ENCODE measurements around the gene TIAM1. TPM values are rescaled to one million over a fixed set of nuclear protein-coding genes. Genes with fewer than 3 reads are reported as not detected.

Gene TIAM1
- total RNA-seq, 1 donor from 2014 or later, result 16.7 TPM

DNA sequence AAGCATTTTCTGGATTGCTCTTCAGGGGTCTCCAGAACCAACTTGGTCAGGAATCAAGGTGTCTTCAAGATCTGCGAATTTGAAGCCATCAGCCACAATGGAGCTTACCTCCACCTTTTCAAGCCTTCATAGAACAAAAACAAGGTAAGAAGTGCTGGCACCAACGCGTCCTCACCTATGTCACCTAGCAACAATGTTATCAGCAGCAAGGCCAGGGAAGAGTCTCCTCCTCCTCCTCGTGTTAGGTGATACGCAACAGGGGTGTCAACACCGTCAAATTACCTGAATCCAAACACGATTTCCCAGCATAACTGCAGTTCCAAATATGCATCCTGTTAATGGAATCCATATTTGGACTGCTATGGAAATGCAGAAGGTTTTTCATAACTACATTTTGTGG, 4.1 kb upstream of the TIAM1 start:
- no peak for DNase-seq (ENCODE audit: extremely low spot score, unreplicated experiment)
- Mint-ChIP-seq H3K4me3 (ENCODE audit: unreplicated experiment) (no peak overlapping the region), H3K9me3 (ENCODE audit: unreplicated experiment) (no peaks in the 10 kb centered on the region), H3K27ac (ENCODE audit: unreplicated experiment) (no peak overlapping the region), H3K4me1 (ENCODE audit: unreplicated experiment) (peaks cover 28% of the 10 kb centered on the region), H3K27me3 (ENCODE audit: unreplicated experiment) (no peaks in the 10 kb centered on the region), H3K36me3 (ENCODE audit: unreplicated experiment) (no peaks in the 10 kb centered on the region)
- TF ChIP-seq, protein P1, sequence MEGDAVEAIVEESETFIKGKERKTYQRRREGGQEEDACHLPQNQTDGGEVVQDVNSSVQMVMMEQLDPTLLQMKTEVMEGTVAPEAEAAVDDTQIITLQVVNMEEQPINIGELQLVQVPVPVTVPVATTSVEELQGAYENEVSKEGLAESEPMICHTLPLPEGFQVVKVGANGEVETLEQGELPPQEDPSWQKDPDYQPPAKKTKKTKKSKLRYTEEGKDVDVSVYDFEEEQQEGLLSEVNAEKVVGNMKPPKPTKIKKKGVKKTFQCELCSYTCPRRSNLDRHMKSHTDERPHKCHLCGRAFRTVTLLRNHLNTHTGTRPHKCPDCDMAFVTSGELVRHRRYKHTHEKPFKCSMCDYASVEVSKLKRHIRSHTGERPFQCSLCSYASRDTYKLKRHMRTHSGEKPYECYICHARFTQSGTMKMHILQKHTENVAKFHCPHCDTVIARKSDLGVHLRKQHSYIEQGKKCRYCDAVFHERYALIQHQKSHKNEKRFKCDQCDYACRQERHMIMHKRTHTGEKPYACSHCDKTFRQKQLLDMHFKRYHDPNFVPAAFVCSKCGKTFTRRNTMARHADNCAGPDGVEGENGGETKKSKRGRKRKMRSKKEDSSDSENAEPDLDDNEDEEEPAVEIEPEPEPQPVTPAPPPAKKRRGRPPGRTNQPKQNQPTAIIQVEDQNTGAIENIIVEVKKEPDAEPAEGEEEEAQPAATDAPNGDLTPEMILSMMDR (IDR thresholded peaks at IDR 0.05), result no peak

- TF ChIP-seq, protein P1 (IDR thresholded peaks at IDR 0.05), result peak; percentile 67
- no peaks in the 10 kb centered on the region for H3K9me3 Mint-ChIP-seq (ENCODE audit: unreplicated experiment)
- H3K27me3 Mint-ChIP-seq (ENCODE audit: unreplicated experiment), result no peaks in the 10 kb centered on the region
- no peak overlapping the region for H3K4me3 Mint-ChIP-seq (ENCODE audit: unreplicated experiment)
- H3K27ac Mint-ChIP-seq (ENCODE audit: unreplicated experiment), result no peak overlapping the region
- no peak for DNase-seq (ENCODE audit: extremely low spot score, unreplicated experiment)
- no peaks in the 10 kb centered on the region for H3K36me3 Mint-ChIP-seq (ENCODE audit: unreplicated experiment)
- H3K4me1 Mint-ChIP-seq (ENCODE audit: unreplicated experiment), result peaks cover 32% of the 10 kb centered on the region
These were observed 3.5 kb upstream of the TIAM1 start for GRCh38 chr21:31347435-31348032.

GRCh38 chr21:31346256-31346821, 2.3 kb upstream of the TIAM1 start:
- Mint-ChIP-seq H3K27ac (ENCODE audit: unreplicated experiment) (no peak overlapping the region), H3K36me3 (ENCODE audit: unreplicated experiment) (no peaks in the 10 kb centered on the region), H3K27me3 (ENCODE audit: unreplicated experiment) (no peaks in the 10 kb centered on the region), H3K4me1 (ENCODE audit: unreplicated experiment) (peaks cover 24% of the 10 kb centered on the region), H3K4me3 (ENCODE audit: unreplicated experiment) (no peak overlapping the region), H3K9me3 (ENCODE audit: unreplicated experiment) (no peaks in the 10 kb centered on the region)
- TF ChIP-seq, protein P1 (IDR thresholded peaks at IDR 0.05), result no peak
- no peak for DNase-seq (ENCODE audit: extremely low spot score, unreplicated experiment)

GRCh38 chr21:31345136-31345535, 1.1 kb upstream of the TIAM1 start:
- no peaks in the 10 kb centered on the region for H3K36me3 Mint-ChIP-seq (ENCODE audit: unreplicated experiment)
- TF ChIP-seq, protein P1 (IDR thresholded peaks at IDR 0.05), result no peak
- DNase-seq (ENCODE audit: extremely low spot score, unreplicated experiment), result no peak
- H3K4me1 Mint-ChIP-seq (ENCODE audit: unreplicated experiment), result peaks cover 19% of the 10 kb centered on the region
- H3K9me3 Mint-ChIP-seq (ENCODE audit: unreplicated experiment), result no peaks in the 10 kb centered on the region
- H3K4me3 Mint-ChIP-seq (ENCODE audit: unreplicated experiment), result no peak overlapping the region
- no peak overlapping the region for H3K27ac Mint-ChIP-seq (ENCODE audit: unreplicated experiment)
- H3K27me3 Mint-ChIP-seq (ENCODE audit: unreplicated experiment), result no peaks in the 10 kb centered on the region

GRCh38 chr21:31343030-31343510, 991 bp downstream of the TIAM1 start:
- Mint-ChIP-seq H3K36me3 (ENCODE audit: unreplicated experiment) (no peaks in the 10 kb centered on the region), H3K27ac (ENCODE audit: unreplicated experiment) (peak overlapping the region; percentile 86), H3K27me3 (ENCODE audit: unreplicated experiment) (no peaks in the 10 kb centered on the region), H3K9me3 (ENCODE audit: unreplicated experiment) (no peaks in the 10 kb centered on the region), H3K4me3 (ENCODE audit: unreplicated experiment) (peak overlapping the region; percentile 91), H3K4me1 (ENCODE audit: unreplicated experiment) (peaks cover 19% of the 10 kb centered on the region)
- no peak for DNase-seq (ENCODE audit: extremely low spot score, unreplicated experiment)
- TF ChIP-seq, protein P1 (IDR thresholded peaks at IDR 0.05), result no peak
